Progenitor cell of endocrine pancreas (in vitro differentiated cells): Measurements from ENCODE around the gene THRSP. TPM values are rescaled to one million over a fixed set of nuclear protein-coding genes. Genes with fewer than 3 reads are reported as not detected.
A peak's percentile ranks its signal among the peaks of the same experiment; 100 is the strongest.

Source experiments
- DNase-seq: peaks from one replicate; pipeline ENCODE4 v3.0.0; 2021; ENCODE audit warnings: low spot score; ENCODE audit not compliant: unreplicated experiment
- H3K27ac Mint-ChIP-seq: 2 replicates; pipeline ENCODE4 v1.8.0; 2021; ENCODE audit warnings: mild to moderate bottlenecking, moderate library complexity, mixed read lengths
- H3K27me3 Mint-ChIP-seq: 2 replicates; pipeline ENCODE4 v1.8.0; 2021; ENCODE audit warnings: mixed read lengths
- H3K36me3 Mint-ChIP-seq: 2 replicates; pipeline ENCODE4 v1.8.0; 2022; ENCODE audit warnings: mixed read lengths; ENCODE audit not compliant: insufficient read depth
- H3K4me1 Mint-ChIP-seq: 2 replicates; pipeline ENCODE4 v1.8.0; 2021; ENCODE audit warnings: low read depth, mixed read lengths
- H3K4me3 Mint-ChIP-seq: 2 replicates; pipeline ENCODE4 v1.8.0; 2021; ENCODE audit warnings: low read depth, mild to moderate bottlenecking, moderate library complexity, mixed read lengths
- H3K9me3 Mint-ChIP-seq: 2 replicates; pipeline ENCODE4 v1.8.0; 2021; ENCODE audit warnings: low read depth, mixed read lengths
- CTCF ChIP-seq: fragments of 200-600 bp; sonication (generic); IDR thresholded peaks from one replicate; pipeline ENCODE4 v1.5.0; 2021; ENCODE audit warnings: antibody characterized with exemption, mild to moderate bottlenecking; ENCODE audit not compliant: unreplicated experiment
- total RNA-seq: library from RNA; stranded (reverse); gene quantifications from 2 replicates; pipeline ENCODE4 v1.2.1, GENCODE V29; 2021

Gene THRSP
- total RNA-seq, 1 donor from 2014 or later = not detected

- H3K9me3 Mint-ChIP-seq = no peaks in the 10 kb centered on the region
- H3K27ac Mint-ChIP-seq = peak overlapping the region; percentile 47
- peaks cover 1% of the 10 kb centered on the region for H3K4me1 Mint-ChIP-seq
Measured at GRCh38 chr11:78109081-78110015, 45.7 kb downstream of the THRSP start.

GRCh38 chr11:78110351-78110750 lies 46.7 kb downstream of the THRSP start:
- Mint-ChIP-seq H3K36me3 (peaks cover 16% of the 10 kb centered on the region), H3K4me1 (peaks cover 1% of the 10 kb centered on the region)

More at GRCh38 chr11:78109081-78110015, 45.7 kb downstream of the THRSP start:
- Mint-ChIP-seq H3K4me3 (no peak overlapping the region), H3K36me3 (peaks cover 15% of the 10 kb centered on the region), H3K27me3 (no peaks in the 10 kb centered on the region)
- DNase-seq = no peak
- TF ChIP-seq CTCF = no peak

GRCh38 chr11:78110830-78111229 lies 47.2 kb downstream of the THRSP start:
- DNase-seq = no peak
- Mint-ChIP-seq H3K9me3 (no peaks in the 10 kb centered on the region), H3K27me3 (no peaks in the 10 kb centered on the region), H3K4me3 (no peak overlapping the region), H3K4me1 (peaks cover 1% of the 10 kb centered on the region), H3K27ac (no peak overlapping the region), H3K36me3 (peaks cover 16% of the 10 kb centered on the region)
- TF ChIP-seq CTCF = no peak

More at GRCh38 chr11:78110351-78110750, 46.7 kb downstream of the THRSP start:
- TF ChIP-seq CTCF = no peak
- H3K4me3 Mint-ChIP-seq = no peak overlapping the region
- H3K27me3 Mint-ChIP-seq = no peaks in the 10 kb centered on the region
- H3K9me3 Mint-ChIP-seq = no peaks in the 10 kb centered on the region
- no peak for DNase-seq
- no peak overlapping the region for H3K27ac Mint-ChIP-seq

- Mint-ChIP-seq H3K9me3 (no peaks in the 10 kb centered on the region), H3K27ac (no peak overlapping the region), H3K4me1 (peaks cover 1% of the 10 kb centered on the region), H3K36me3 (peaks cover 15% of the 10 kb centered on the region), H3K27me3 (no peaks in the 10 kb centered on the region), H3K4me3 (no peak overlapping the region)
- DNase-seq = no peak
- no peak for TF ChIP-seq CTCF
Measured at GRCh38 chr11:78111298-78111697, 47.6 kb downstream of the THRSP start.

GRCh38 chr11:78112582-78113275 lies 49.1 kb downstream of the THRSP start:
- no peak overlapping the region for H3K27ac Mint-ChIP-seq
- no peak for DNase-seq
- no peaks in the 10 kb centered on the region for H3K9me3 Mint-ChIP-seq
- peaks cover 13% of the 10 kb centered on the region for H3K36me3 Mint-ChIP-seq
- H3K4me3 Mint-ChIP-seq = no peak overlapping the region
- H3K27me3 Mint-ChIP-seq = no peaks in the 10 kb centered on the region
- no peak for TF ChIP-seq CTCF
- H3K4me1 Mint-ChIP-seq = peaks cover 1% of the 10 kb centered on the region
